ENCODE data around the gene TMEM37. TPM values are rescaled to one million over a fixed set of nuclear protein-coding genes. Genes with fewer than 3 reads are reported as not detected.

Gene TMEM37
- 1.6 and 2.9 TPM in 2 replicates for total RNA-seq

GRCh38 chr2:119431155-119431975, at the start of gene TMEM37:
TMEM37 (plus strand) TSS chr2:119431854; CDS start chr2:119431904, 50 bp downstream.

Other genes starting within 250 kb of the TMEM37 start
- 3.1 and 6.1 TPM in 2 replicates for gene STEAP3, start 208.0 kb upstream of the TMEM37 start, total RNA-seq
- 9.4 and 17.1 TPM in 2 replicates for gene C2orf76, start 65.0 kb upstream of the TMEM37 start, total RNA-seq
- 120 and 127 TPM in 2 replicates for gene DBI, start 64.9 kb upstream of the TMEM37 start, total RNA-seq
- gene SCTR, start 92.6 kb downstream of the TMEM37 start, total RNA-seq = not detected in 2 replicates
- gene CFAP221, start 112.6 kb downstream of the TMEM37 start, total RNA-seq = not detected in 2 replicates
- gene TMEM177, start 247.3 kb downstream of the TMEM37 start, total RNA-seq = 6.4 and 8.6 TPM in 2 replicates

Data from cardiac ventricle fibroblast (primary cell).